SK-N-SH (cell line): ENCODE results near the gene ASTE1. TPM values are rescaled to one million over a fixed set of nuclear protein-coding genes. Genes with fewer than 3 reads are reported as not detected.

Source experiments
- CTCF ChIA-PET: fragments of 300-600, 350-600 bp; formaldehyde crosslinking; extraction: SDS; loops from one replicate; lab custom pipeline; 2021; lab: Yijun Ruan, JAX
- POLR2A ChIA-PET: fragments of 350-600 bp; sonication (Branson Sonifier 250); formaldehyde crosslinking; extraction: SDS; loops from one replicate; lab custom pipeline; 2020; ENCODE audit warnings: antibody characterized with exemption, inconsistent platforms; lab: Yijun Ruan, JAX
- DNase-seq: peaks from one replicate; pipeline ENCODE4 v3.0.0; 2012
- H2AFZ ChIP-seq: fragments of 200-600 bp; sonication (generic); 2 replicates; pipeline ENCODE4 v1.8.1; 2016; ENCODE audit warnings: antibody characterized with exemption, mild to moderate bottlenecking, low read depth
- H3F3A ChIP-seq: fragments of 200-600 bp; sonication (generic); replicated peaks from 2 replicates; pipeline ENCODE3; 2016; ENCODE audit warnings: antibody characterized with exemption, mild to moderate bottlenecking; ENCODE audit not compliant: insufficient read depth
- H3K27ac ChIP-seq, 2 experiments: fragments of 200-500 bp in 1 of 2; fragments of 200-600 bp in 1 of 2; sonication (Bioruptor generic) in 1 of 2; sonication (generic), shearing (Covaris generic) in 1 of 2; 2 replicates each; pipeline versions ENCODE4 v1.5.1 to v1.6.1; 2014 to 2016; ENCODE audit warnings: low read depth in 2 of 2, inconsistent platforms in 1 of 2, low read length in 1 of 2, mild to moderate bottlenecking in 1 of 2, mixed read lengths in 1 of 2
- H3K27me3 ChIP-seq: fragments of 200-600 bp; sonication (generic), shearing (Covaris generic); 2 replicates; pipeline ENCODE4 v1.6.1; 2016; ENCODE audit warnings: mixed run types; ENCODE audit not compliant: insufficient read depth
- H3K36me3 ChIP-seq, 2 experiments: fragments of 200-500 bp in 1 of 2; fragments of 200-600 bp in 1 of 2; sonication (Bioruptor generic) in 1 of 2; sonication (generic) in 1 of 2; replicated peaks in 1 of 2; 2 replicates each; pipeline versions ENCODE3 to v1.5.1; 2014 to 2016; ENCODE audit warnings: low read length in 1 of 2, mild to moderate bottlenecking in 1 of 2; ENCODE audit not compliant: insufficient read depth in 2 of 2, control insufficient read depth in 1 of 2
- H3K4me1 ChIP-seq, 2 experiments: fragments of 200-500 bp in 1 of 2; fragments of 200-600 bp in 1 of 2; sonication (Bioruptor generic) in 1 of 2; sonication (generic), shearing (Covaris generic) in 1 of 2; 2 replicates each; pipeline versions ENCODE4 v1.5.1 to v1.6.1; 2014 to 2016; ENCODE audit warnings: low read depth in 1 of 2, low read length in 1 of 2, mixed run types in 1 of 2; ENCODE audit not compliant: insufficient read depth in 2 of 2, control insufficient read depth in 1 of 2
- H3K4me2 ChIP-seq: fragments of 200-600 bp; sonication (generic), shearing (Covaris generic); 2 replicates; pipeline ENCODE4 v1.6.1; 2017; ENCODE audit warnings: mixed run types
- H3K4me3 ChIP-seq, 2 experiments: fragments of 200-500 bp in 1 of 2; fragments of 200-600 bp in 1 of 2; sonication (Bioruptor generic) in 1 of 2; sonication (generic), shearing (Covaris generic) in 1 of 2; 2 replicates each; pipeline versions ENCODE4 v1.5.1 to v1.8.1; 2014 to 2016; ENCODE audit warnings: low read depth in 2 of 2, inconsistent platforms in 1 of 2, low read length in 1 of 2, mild to moderate bottlenecking in 1 of 2, mixed read lengths in 1 of 2, moderate library complexity in 1 of 2
- H3K79me2 ChIP-seq: fragments of 200-600 bp; sonication (generic); 2 replicates; pipeline ENCODE4 v1.8.1; 2017; ENCODE audit warnings: mild to moderate bottlenecking; ENCODE audit not compliant: insufficient read depth
- H3K9ac ChIP-seq: fragments of 200-600 bp; sonication (generic); 2 replicates; pipeline ENCODE4 v1.6.1; 2017; ENCODE audit warnings: mixed run types
- H3K9me2 ChIP-seq: fragments of 200-600 bp; sonication (generic); 2 replicates; pipeline ENCODE4 v1.6.1; 2017; ENCODE audit warnings: mixed run types
- H3K9me3 ChIP-seq: fragments of 200-600 bp; sonication (generic); 2 replicates; pipeline ENCODE4 v1.6.1; 2017; ENCODE audit warnings: mixed run types, mild to moderate bottlenecking, moderate library complexity
- H4K20me1 ChIP-seq: fragments of 200-600 bp; sonication (generic); 2 replicates; pipeline ENCODE4 v1.6.1; 2017; ENCODE audit warnings: mild to moderate bottlenecking, mixed run types; ENCODE audit not compliant: insufficient read depth
- CHD2 ChIP-seq: fragments of 150-350 bp; IDR thresholded peaks from 2 replicates; pipeline ENCODE4 v1.6.1; 2018; ENCODE audit warnings: low read length; ENCODE audit not compliant: partially characterized antibody
- CTCF ChIP-seq: fragments of 200-600 bp; sonication (generic); IDR thresholded peaks from 2 replicates; pipeline ENCODE4 v1.6.1; 2017; ENCODE audit warnings: antibody characterized with exemption, mild to moderate bottlenecking, moderate library complexity
- ELF1 ChIP-seq: IDR thresholded peaks from 2 replicates; pipeline ENCODE4 v1.4.0; 2012
- EZH2phosphoT487 ChIP-seq: fragments of 200-600 bp; sonication (generic); IDR thresholded peaks from 2 replicates; pipeline ENCODE4 v1.6.1; 2017; ENCODE audit warnings: low read depth, mixed run types, mild to moderate bottlenecking, antibody characterized with exemption, moderate library complexity, borderline replicate concordance
- FOSL2 ChIP-seq: IDR thresholded peaks from 2 replicates; pipeline ENCODE4 v1.4.0; 2012; ENCODE audit warnings: low read depth, mild to moderate bottlenecking, moderate library complexity, borderline replicate concordance
- FOXJ3 ChIP-seq: sonication (generic); formaldehyde crosslinking; IDR thresholded peaks from 2 replicates; pipeline ENCODE4 v1.5.1; 2020; ENCODE audit warnings: mild to moderate bottlenecking, missing genetic modification reagents
- GABPA ChIP-seq: IDR thresholded peaks from 2 replicates; pipeline ENCODE4 v1.4.0; 2012; ENCODE audit warnings: low read depth, mild to moderate bottlenecking
- GATA2 ChIP-seq: sonication (generic); formaldehyde crosslinking; IDR thresholded peaks from 2 replicates; pipeline ENCODE4 v1.5.0; 2020; ENCODE audit warnings: mild to moderate bottlenecking, missing genetic modification reagents
- IRF3 ChIP-seq: fragments of 150-350 bp; IDR thresholded peaks from 2 replicates; pipeline ENCODE4 v1.6.1; 2016; ENCODE audit warnings: mild to moderate bottlenecking, low read depth, low read length
- JUND ChIP-seq: IDR thresholded peaks from 2 replicates; pipeline ENCODE4 v1.4.0; 2012
- MAX ChIP-seq: IDR thresholded peaks from 2 replicates; pipeline ENCODE4 v1.4.0; 2012; ENCODE audit warnings: low read depth
- MEF2A ChIP-seq: IDR thresholded peaks from 2 replicates; pipeline ENCODE4 v1.4.0; 2012; ENCODE audit warnings: low read depth, borderline replicate concordance
- MXI1 ChIP-seq: IDR thresholded peaks from 2 replicates; pipeline ENCODE4 v1.6.1; 2012; ENCODE audit warnings: mild to moderate bottlenecking, low read depth, low read length, improper control_type of control experiment
- NRF1 ChIP-seq: IDR thresholded peaks from 2 replicates; pipeline ENCODE4 v1.6.1; 2012; ENCODE audit warnings: low read depth, mild to moderate bottlenecking, low read length
- PBX3 ChIP-seq: IDR thresholded peaks from 2 replicates; pipeline ENCODE4; 2012
- POLR2AphosphoS5 ChIP-seq: IDR thresholded peaks from 2 replicates; pipeline ENCODE4 v1.6.1; 2012; ENCODE audit warnings: low read depth, low read length
- RAD21 ChIP-seq: IDR thresholded peaks from 2 replicates; pipeline ENCODE4 v1.6.1; 2012; ENCODE audit warnings: mild to moderate bottlenecking, low read length
- RCOR1 ChIP-seq: fragments of 150-350 bp; IDR thresholded peaks from 2 replicates; pipeline ENCODE4 v1.6.1; 2017; ENCODE audit warnings: antibody characterized with exemption, low read length
- RFX5 ChIP-seq: IDR thresholded peaks from 2 replicates; pipeline ENCODE4 v1.6.1; 2012; ENCODE audit warnings: mild to moderate bottlenecking, improper control_type of control experiment, low read length
- RXRA ChIP-seq: IDR thresholded peaks from 2 replicates; pipeline ENCODE4 v1.4.0; 2012; ENCODE audit warnings: low read depth, mild to moderate bottlenecking, borderline replicate concordance
- SIN3A ChIP-seq: IDR thresholded peaks from 2 replicates; pipeline ENCODE4 v1.6.1; 2012; ENCODE audit warnings: low read depth, mild to moderate bottlenecking, low read length, moderate library complexity, borderline replicate concordance
- SMC3 ChIP-seq: IDR thresholded peaks from 2 replicates; pipeline ENCODE4 v1.6.1; 2012; ENCODE audit warnings: low read depth, low read length, improper control_type of control experiment
- TAF1 ChIP-seq: IDR thresholded peaks from 2 replicates; pipeline ENCODE4 v1.6.1; 2012; ENCODE audit warnings: low read depth, mild to moderate bottlenecking, low read length, moderate library complexity, borderline replicate concordance
- TCF12 ChIP-seq: IDR thresholded peaks from 2 replicates; pipeline ENCODE4 v1.4.0; 2012
- TEAD4 ChIP-seq: IDR thresholded peaks from 2 replicates; pipeline ENCODE4 v1.4.0; 2012; ENCODE audit warnings: mild to moderate bottlenecking, borderline replicate concordance; ENCODE audit not compliant: insufficient read depth
- USF2 ChIP-seq: fragments of 150-350 bp; IDR thresholded peaks from 2 replicates; pipeline ENCODE4 v1.6.1; 2017; ENCODE audit warnings: antibody characterized with exemption, low read length, low read depth, borderline replicate concordance
- YY1 ChIP-seq: IDR thresholded peaks from 2 replicates; pipeline ENCODE4 v1.4.0; 2012; ENCODE audit warnings: low read depth, mild to moderate bottlenecking
- ZBTB33 ChIP-seq: IDR thresholded peaks from 2 replicates; pipeline ENCODE4 v1.4.0; 2012; ENCODE audit warnings: low read depth, borderline replicate concordance
- WGBS: methylation state at CpG from one replicate; pipeline ENCODE4 v1.1.6; 2017; ENCODE audit warnings: low lambda C conversion rate; 5-methylcytosine and 5-hydroxymethylcytosine counted together
- polyA plus RNA-seq, 3 experiments: library from polyadenylated mRNA; depleted of rRNA; stranded (reverse); fragments of >200 nt; gene quantifications; 2 replicates each; pipeline ENCODE4 v1.2.3, GENCODE V29; 2012

Gene ASTE1
- polyA plus RNA-seq, 1 of the 3 experiments (the other 2 are of a cell fraction) = 3.5 TPM

- no peaks in the 10 kb centered on the region for H3K27me3 ChIP-seq
- H3K4me2 ChIP-seq = no peak overlapping the region
- no peak overlapping the region for H2AFZ ChIP-seq
- H3F3A ChIP-seq = peaks cover 37% of the 10 kb centered on the region
- H3K79me2 ChIP-seq = no peaks in the 10 kb centered on the region
- no peaks in the 10 kb centered on the region for H3K9me3 ChIP-seq
- POLR2A ChIA-PET = no interaction called here
- H3K4me1 ChIP-seq = peaks cover 0 to 13% of the 10 kb centered on the region in 2 experiments; a peak in 2 of 4 replicates
- CTCF ChIA-PET = no interaction called here
- no peak for DNase-seq
- H3K27ac ChIP-seq = peak overlapping the region in 1 of 2 experiments; percentile 70; a peak in 2 of 4 replicates
- H3K36me3 ChIP-seq = peaks cover 41 to 53% of the 10 kb centered on the region in 2 experiments
- WGBS = 69% methylated on average over 3 of the region's 3 CpGs
- no peaks in the 10 kb centered on the region for H4K20me1 ChIP-seq
- H3K9me2 ChIP-seq = no peaks in the 10 kb centered on the region
- H3K9ac ChIP-seq = no peak overlapping the region; the same call in 1 of the 2 replicates
- no peak overlapping the region for H3K4me3 ChIP-seq
- TF ChIP-seq IRF3 (no peak), TAF1 (no peak), TCF12 (peak; percentile 60), FOSL2 (peak; percentile 33; the same call in 1 of the 2 replicates), FOXJ3 (CRISPR knock-in tag) (no peak), RFX5 (no peak), YY1 (no peak), TEAD4 (0 out of 2 replicates have a peak, but pooled peaks have one; percentile 16), CHD2 (no peak), ZBTB33 (no peak), SIN3A (no peak), MEF2A (no peak), RCOR1 (no peak), RAD21 (no peak), JUND (peak; percentile 61; the same call in 1 of the 2 replicates), SMC3 (no peak), MAX (no peak), USF2 (no peak), PBX3 (peak; percentile 52), RXRA (no peak), ELF1 (no peak), GABPA (no peak), POLR2AphosphoS5 (no peak), NRF1 (no peak), EZH2phosphoT487 (no peak), MXI1 (no peak), GATA2 (no peak), CTCF (no peak)
Observed at GRCh38 chr3:130968221-130968620, 58.4 kb downstream of the ASTE1 start.
